Measurements from ENCODE around the gene TEX28.

- no peak for TF ChIP-seq POLR2A (IDR thresholded peaks at IDR 0.05)
- TF ChIP-seq CTCF (IDR thresholded peaks at IDR 0.05), result no peak
These were observed 863 bp upstream of the TEX28 start, which contains the start of gene TKTL1 for GRCh38 chrX:154295664-154296310.

Data from heart left ventricle (tissue), 13 donors.